Measurements from ENCODE around the gene STAG1. TPM values are rescaled to one million over a fixed set of nuclear protein-coding genes. Genes with fewer than 3 reads are reported as not detected.
A peak's percentile ranks its signal among the peaks of the same experiment; 100 is the strongest.

STAG1 gene
- total and polyA plus RNA-seq, 2 experiments from 2014 or later = 9.0 to 21.9 TPM

- Histone ChIP-seq H3K79me2 (replicated peaks; ENCODE audit: insufficient read depth) (peaks cover 36% of the 10 kb centered on the region), H2AFZ (peak overlapping the region; percentile 67), H3K27ac (ENCODE audit: low read depth) (peak overlapping the region; percentile 100), H3K4me2 (peak overlapping the region; percentile 88), H3F3A (replicated peaks; ENCODE audit: low read depth) (peaks cover 7% of the 10 kb centered on the region; the same call in 1 of the 2 replicates), H4K20me1 (replicated peaks; ENCODE audit: insufficient read depth) (no peaks in the 10 kb centered on the region), H3K4me1 (ENCODE audit: insufficient read depth) (peaks cover 27% of the 10 kb centered on the region), H3K36me3 (ENCODE audit: insufficient read depth) (no peaks in the 10 kb centered on the region), H3K4me3 (peak overlapping the region; percentile 75), H3K9me2 (ENCODE audit: insufficient read depth) (no peaks in the 10 kb centered on the region), H3K27me3 (ENCODE audit: insufficient read depth) (no peaks in the 10 kb centered on the region)
- Mint-ChIP-seq H3K27me3 (ENCODE audit: insufficient read depth, low read depth, poor library complexity) (no peaks in the 10 kb centered on the region), H3K27ac (peak overlapping the region; percentile 97), H3K4me1 (peaks cover 42% of the 10 kb centered on the region), H3K9me3 (no peaks in the 10 kb centered on the region), H3K4me3 (peak overlapping the region; percentile 82), H3K36me3 (ENCODE audit: low read depth) (no peaks in the 10 kb centered on the region)
- DNase-seq (ENCODE audit: low spot score) (peak; percentile 97), ATAC-seq (peak; percentile 88)
- TF ChIP-seq EZH2phosphoT487 (IDR thresholded peaks at IDR 0.05; ENCODE audit: unreplicated experiment) (no peak), POLR2AphosphoS5 (IDR thresholded peaks at IDR 0.05; ENCODE audit: low read depth) (peak; percentile 59), NANOG (IDR thresholded peaks at IDR 0.05; ENCODE audit: borderline replicate concordance) (peak; percentile 33; the same call in 1 of the 2 replicates), EZH2 (IDR thresholded peaks at IDR 0.05; ENCODE audit: low read depth, unreplicated experiment) (no peak), CTCF (conservative IDR thresholded peaks at IDR 0.05; ENCODE audit: low read depth in 2 of 2) (peak in 1 of 2 experiments; percentile 22; a peak in 1 of 4 replicates), ZNF331 (CRISPR knock-in tag; IDR thresholded peaks at IDR 0.05; ENCODE audit: low read depth) (no peak), CREB1 (CRISPR knock-in tag; IDR thresholded peaks at IDR 0.05; ENCODE audit: low read depth) (peak; percentile 78)
Measured at GRCh38 chr3:136752422-136753325, 496 bp upstream of the STAG1 start.

- no peaks in the 10 kb centered on the region for H4K20me1 ChIP-seq (replicated peaks; ENCODE audit: insufficient read depth)
- peaks cover 43% of the 10 kb centered on the region for H3K4me1 Mint-ChIP-seq
- H3K4me3 Mint-ChIP-seq = peak overlapping the region; percentile 88
Measured at GRCh38 chr3:136751316-136752171, 634 bp downstream of the STAG1 start.

More at GRCh38 chr3:136751316-136752171, 634 bp downstream of the STAG1 start:
- Histone ChIP-seq H3K4me3 (peak overlapping the region; percentile 75), H2AFZ (no peak overlapping the region), H3K79me2 (replicated peaks; ENCODE audit: insufficient read depth) (peaks cover 47% of the 10 kb centered on the region), H3F3A (replicated peaks; ENCODE audit: low read depth) (peaks cover 7% of the 10 kb centered on the region; the same call in 1 of the 2 replicates), H3K27me3 (ENCODE audit: insufficient read depth) (no peaks in the 10 kb centered on the region), H3K4me2 (peak overlapping the region; percentile 80), H3K9me2 (ENCODE audit: insufficient read depth) (no peaks in the 10 kb centered on the region), H3K4me1 (ENCODE audit: insufficient read depth) (peaks cover 27% of the 10 kb centered on the region), H3K27ac (ENCODE audit: low read depth) (peak overlapping the region; percentile 96), H3K36me3 (ENCODE audit: insufficient read depth) (no peaks in the 10 kb centered on the region)
- no peaks in the 10 kb centered on the region for H3K36me3 Mint-ChIP-seq (ENCODE audit: low read depth)
- TF ChIP-seq POLR2AphosphoS5 (IDR thresholded peaks at IDR 0.05; ENCODE audit: low read depth) (peak; percentile 55; the same call in 1 of the 2 replicates), ZNF331 (CRISPR knock-in tag; IDR thresholded peaks at IDR 0.05; ENCODE audit: low read depth) (no peak)
- no peaks in the 10 kb centered on the region for H3K27me3 Mint-ChIP-seq (ENCODE audit: insufficient read depth, low read depth, poor library complexity)
- ATAC-seq (peak; percentile 31), DNase-seq (ENCODE audit: low spot score) (peak; percentile 79)
- H3K9me3 Mint-ChIP-seq = no peaks in the 10 kb centered on the region
- peak overlapping the region; percentile 98 for H3K27ac Mint-ChIP-seq
